GM19351 (cell line): ENCODE results near the gene EEF1AKMT3.

Source experiments
- ATAC-seq: cut with Tn5 transposase; IDR thresholded peaks from one replicate; pipeline ENCODE4 v1.9.1; 2021; ENCODE audit warnings: mild to moderate bottlenecking, moderate library complexity; ENCODE audit not compliant: unreplicated experiment

The EEF1AKMT3 gene

DNA sequence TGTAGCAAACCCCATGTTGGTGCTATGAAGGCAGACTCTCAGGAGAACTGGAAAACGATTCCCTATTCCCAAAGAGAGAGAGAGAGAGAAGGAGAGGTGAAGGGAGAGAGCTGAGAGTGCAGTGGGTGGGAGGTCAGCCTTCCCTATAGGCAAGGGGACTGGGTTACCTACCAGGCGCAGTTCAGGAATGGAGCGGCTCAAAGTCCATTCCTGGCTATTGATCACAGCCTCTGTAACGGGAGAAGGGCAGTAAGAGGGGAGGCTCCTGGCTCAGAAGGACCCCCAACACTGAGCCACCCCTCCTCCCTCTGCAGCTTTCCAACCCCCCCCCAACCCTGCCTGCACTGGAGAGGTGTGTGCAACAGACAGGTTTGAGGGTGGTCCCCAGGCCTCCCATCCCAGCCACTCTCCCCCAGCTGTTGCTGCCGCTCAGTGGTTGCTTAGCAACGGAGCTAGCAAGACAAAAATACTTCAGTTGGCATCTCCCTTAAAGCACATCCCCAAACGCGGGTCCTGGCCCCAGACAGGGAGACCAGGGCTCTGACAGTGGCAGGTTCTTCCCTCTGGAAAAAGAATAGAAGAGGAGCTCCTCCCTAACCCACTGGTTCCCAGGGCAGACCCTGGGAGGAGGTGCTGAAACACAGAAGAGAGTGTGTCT is 37.1 kb upstream of the EEF1AKMT3 start:
- ATAC-seq, result no peak

GRCh38 chr12:57735952-57736740 is 36.3 kb upstream of the EEF1AKMT3 start:
- ATAC-seq, result no peak

DNA sequence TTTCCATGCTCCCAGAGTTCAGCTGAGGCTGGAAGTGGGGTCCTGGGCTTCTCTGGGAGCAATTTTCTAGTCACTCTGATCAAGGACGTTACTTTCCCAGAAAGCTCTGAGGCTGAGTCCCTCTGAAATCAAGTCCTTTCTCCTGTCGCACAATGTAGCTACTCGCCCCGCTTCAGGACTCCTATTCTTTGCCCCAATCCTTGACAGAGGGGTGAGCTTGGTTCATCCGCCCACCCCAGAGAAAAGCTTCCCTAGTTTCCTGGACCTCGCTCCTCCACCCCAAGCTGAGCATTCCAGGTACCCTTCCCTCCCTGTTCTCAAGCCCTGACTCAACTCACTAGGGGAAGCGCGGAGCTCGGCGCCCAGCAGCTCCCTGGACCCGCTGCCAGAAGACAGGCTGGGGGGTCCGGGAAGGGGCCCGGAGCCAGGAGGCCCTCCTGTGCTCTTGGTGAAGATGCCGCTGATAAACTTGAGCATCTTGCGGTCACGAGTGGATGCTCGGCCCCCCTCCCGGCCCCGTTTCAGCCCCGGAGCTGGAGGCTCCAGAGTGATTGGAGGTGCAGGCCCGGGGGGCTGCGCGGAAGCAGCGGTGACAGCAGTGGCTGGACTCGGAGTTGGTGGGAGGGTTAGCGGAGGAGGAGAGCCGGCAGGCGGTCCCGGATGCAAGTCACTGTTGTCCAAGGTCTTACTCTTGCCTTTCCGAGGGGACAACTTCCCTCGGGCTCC is 35.5 kb upstream of the EEF1AKMT3 start:
- no peak for ATAC-seq

GRCh38 chr12:57737467-57738460 is 34.6 kb upstream of the EEF1AKMT3 start:
- no peak for ATAC-seq

- ATAC-seq, result no peak
These were observed 33.7 kb upstream of the EEF1AKMT3 start, which contains the start of gene AGAP2 for GRCh38 chr12:57738661-57739237. TSS of gene AGAP2 (minus strand) at chr12:57738742. CDS start at chr12:57738246, 496 bp downstream.

DNA sequence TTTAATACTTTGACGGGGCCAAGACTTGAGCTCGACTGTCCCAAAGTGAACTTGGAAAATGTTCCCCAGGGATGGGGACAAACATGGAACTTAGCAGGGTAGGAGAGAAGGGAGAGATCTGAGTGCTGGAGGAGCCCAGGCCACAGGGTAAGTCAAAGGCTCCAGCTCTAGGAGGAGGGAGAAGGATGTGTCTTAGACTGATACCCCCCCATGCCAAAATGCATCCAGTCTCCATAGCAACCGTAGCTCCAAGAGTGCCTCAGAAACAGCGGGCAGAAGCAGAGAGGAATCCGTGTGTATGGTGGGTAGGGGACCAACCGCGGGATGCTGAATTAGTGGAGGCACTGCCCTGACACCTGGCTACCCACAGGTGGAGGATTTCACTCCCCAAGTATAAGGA is 33.0 kb upstream of the EEF1AKMT3 start:
- ATAC-seq, result no peak

DNA sequence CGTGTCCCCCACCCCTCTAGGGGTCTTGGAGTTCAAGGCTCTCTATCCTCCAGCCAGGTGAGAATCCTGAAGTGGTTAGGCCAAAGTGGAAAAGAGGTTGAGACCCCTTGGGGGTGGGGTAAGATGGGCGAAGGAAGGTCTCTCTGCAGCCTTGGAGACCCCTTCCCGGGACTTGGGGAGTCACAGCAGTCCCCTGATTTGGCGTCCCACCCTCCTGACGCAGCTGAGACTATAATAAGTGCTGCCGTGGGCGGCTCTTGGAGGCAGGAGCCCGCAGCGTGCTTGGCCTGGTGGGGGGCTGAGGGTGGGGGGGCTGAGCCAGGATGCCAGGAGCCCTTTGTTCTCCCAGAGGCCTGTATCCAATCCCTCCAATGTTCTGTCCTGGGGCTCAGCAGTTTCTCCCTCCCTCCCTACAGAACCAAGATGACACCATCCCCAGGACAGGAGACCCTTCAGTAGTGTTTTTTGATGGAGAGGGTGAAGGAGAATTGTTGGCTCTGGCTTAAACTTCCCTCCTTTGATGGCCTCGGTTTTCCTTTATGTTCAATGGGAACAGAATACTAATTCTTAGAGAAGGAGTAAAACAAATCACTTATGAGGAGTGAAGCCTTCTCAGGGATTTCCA is 32.4 kb upstream of the EEF1AKMT3 start:
- ATAC-seq, result no peak

DNA sequence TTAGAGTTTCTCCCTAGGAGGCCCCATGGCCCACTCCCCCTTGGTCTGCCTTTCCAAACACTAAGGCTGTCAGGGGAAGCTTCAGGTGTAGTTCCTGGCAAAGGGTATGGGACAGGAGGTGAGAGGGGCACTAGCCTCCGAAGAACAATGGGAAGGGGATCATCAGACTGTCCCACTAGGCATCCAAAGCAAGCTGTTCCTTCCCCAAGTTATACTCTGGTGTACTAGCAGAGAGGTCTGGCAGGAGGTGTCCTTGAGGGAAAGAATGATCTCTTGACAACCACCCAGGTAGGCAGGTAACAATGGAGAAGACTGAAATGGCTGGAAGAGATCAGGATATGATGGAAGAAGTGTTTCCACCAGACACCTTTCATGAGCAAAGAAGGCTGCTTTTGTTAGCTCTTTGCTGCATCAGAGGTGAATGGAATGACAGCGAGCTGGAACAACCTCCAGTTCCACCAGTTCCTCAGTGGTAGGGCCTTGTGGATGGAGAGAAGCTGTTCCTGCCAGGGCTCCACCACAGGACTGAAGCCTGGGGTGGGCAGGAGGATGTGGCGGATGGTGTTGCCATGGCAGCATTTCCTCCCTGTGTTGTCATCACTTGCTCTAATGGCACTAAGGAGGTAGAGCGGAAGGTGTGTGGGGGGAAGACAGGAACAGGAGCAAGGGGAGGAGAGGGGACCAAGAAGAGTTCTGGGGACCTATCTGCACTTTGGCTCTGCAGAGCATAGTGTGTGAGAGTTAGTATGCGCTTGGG is 31.6 kb upstream of the EEF1AKMT3 start:
- peak; percentile 44 for ATAC-seq

GRCh38 chr12:57741413-57741789 is 31.0 kb upstream of the EEF1AKMT3 start:
- ATAC-seq, result no peak

GRCh38 chr12:57741844-57742738 is 30.3 kb upstream of the EEF1AKMT3 start:
- ATAC-seq, result peak; percentile 62

- ATAC-seq, result no peak
These were observed 28.6 kb upstream of the EEF1AKMT3 start for GRCh38 chr12:57743769-57744168.

DNA sequence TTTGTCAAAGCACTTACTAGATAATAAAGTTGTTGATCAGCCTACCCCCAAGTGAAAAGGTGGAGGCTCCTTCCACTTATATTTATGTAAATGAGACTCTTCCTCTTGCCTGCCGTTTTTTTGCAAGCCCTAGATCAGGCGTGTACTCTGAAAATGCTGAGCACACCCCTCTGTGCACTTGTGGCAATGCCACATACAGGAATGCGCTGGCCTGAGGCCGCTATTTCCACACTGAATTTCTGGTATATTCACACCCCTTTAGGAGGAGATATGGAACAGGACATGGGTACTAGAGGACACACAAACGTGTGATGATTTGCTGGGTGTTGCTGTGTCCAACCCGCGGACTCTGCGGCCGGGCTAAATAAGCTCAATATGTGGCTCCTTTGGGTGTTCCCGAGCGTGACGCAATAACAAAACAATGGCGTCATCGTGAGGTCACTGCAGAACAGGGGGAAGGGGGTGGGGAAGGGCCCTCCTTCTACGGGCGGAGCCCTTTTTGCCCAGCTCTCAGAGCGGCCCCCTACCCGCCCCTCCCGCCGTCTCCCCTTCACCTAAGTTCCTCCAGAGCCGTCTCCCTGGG is 28.1 kb upstream of the EEF1AKMT3 start:
- ATAC-seq, result peak; percentile 35

- peak; percentile 71 for ATAC-seq
These were observed 27.5 kb upstream of the EEF1AKMT3 start, which contains the start of gene TSPAN31 for GRCh38 chr12:57744777-57745484. TSS of gene TSPAN31 (plus strand) at chr12:57745039. CDS start at chr12:57745155, 116 bp downstream.

DNA sequence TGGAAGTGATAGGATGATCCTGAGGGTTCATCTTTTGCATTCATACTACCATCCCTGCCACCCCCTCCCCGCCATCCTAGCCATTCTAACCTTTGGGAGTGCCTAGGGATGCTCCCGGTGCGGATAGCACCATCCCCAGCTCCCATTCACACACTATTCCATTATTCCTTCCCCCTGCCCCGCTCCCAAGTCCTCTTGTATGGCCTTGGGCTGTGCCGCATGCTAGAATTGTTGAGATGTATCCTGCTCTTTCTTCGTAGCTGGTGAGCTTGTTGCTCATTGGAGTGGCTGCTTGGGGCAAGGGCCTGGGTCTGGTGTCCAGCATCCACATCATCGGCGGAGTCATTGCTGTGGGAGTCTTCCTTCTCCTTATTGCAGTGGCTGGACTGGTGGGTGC is 26.9 kb upstream of the EEF1AKMT3 start:
- ATAC-seq, result no peak

- no peak for ATAC-seq
These were observed 26.4 kb upstream of the EEF1AKMT3 start for GRCh38 chr12:57746025-57746424.

DNA sequence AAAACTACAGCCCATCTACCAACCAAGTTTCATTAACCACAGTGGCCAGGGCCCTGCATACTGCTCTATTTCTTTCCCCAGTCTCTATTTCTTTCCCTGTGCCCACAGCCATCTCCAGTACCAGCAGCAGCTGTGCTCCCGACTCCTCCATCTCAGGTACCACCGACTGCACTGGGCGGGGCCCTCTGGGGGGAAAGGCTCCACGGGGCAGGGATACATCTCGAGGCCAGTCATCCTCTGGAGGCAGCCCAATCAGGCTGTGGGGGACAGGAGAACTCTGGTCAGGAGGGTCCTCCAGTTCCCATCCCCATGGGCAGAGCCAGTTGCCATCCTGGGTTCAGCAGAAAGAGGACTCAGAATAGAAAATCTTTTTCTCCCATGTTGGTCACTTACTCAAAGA is 23.4 kb upstream of the EEF1AKMT3 start:
- no peak for ATAC-seq
